Pancreas (tissue), 10 donors: ENCODE data around the gene CLDN22. TPM values are rescaled to one million over a fixed set of nuclear protein-coding genes. Genes with fewer than 3 reads are reported as not detected.
"Not testable (repeated sequence)": the region's sequence is repeated elsewhere in the genome, so short reads cannot be mapped to it uniquely, and the experiment has no call there.

Source experiments
- ATAC-seq, 4 donors: fragments of 200-7000 bp; cut with Tn5 transposase; one replicate each; pipeline versions ENCODE4 v1.8.0 to v1.9.1; 2020; ENCODE audit warnings: mild to moderate bottlenecking in 4 of 4, moderate library complexity in 4 of 4
- DNase-seq, 6 donors: peaks; one replicate each; pipeline ENCODE4 v3.0.0-alpha.2; 2020
- FAIRE-seq: peaks from 2 replicates; lab custom pipeline; 2012; peaks lifted over from hg19 to GRCh38; lab: Jason Lieb, UNC
- H3K27ac ChIP-seq, 4 donors: fragments of 200-600 bp; sonication (generic); 1 replicate in 3 of 4; 2 replicates in 1 of 4; pipeline versions ENCODE4 v1.5.0 to v1.8.0; 2020
- H3K27me3 ChIP-seq, 4 donors: fragments of 200-600 bp; one replicate each; pipeline ENCODE4 v1.8.0; 2021
- H3K36me3 ChIP-seq, 3 donors: fragments of 200-600 bp; sonication (generic) in 1 of 3; one replicate each; pipeline versions ENCODE4 v1.5.0 to v1.8.0; 2020 to 2021
- H3K4me1 ChIP-seq, 3 donors: fragments of 200-600 bp; one replicate each; pipeline ENCODE4 v1.8.0; 2021
- H3K4me3 ChIP-seq, 4 donors: fragments of 200-600 bp; sonication (generic) in 2 of 4; one replicate each; pipeline versions ENCODE4 v1.5.0 to v1.8.0; 2020 to 2021
- H3K9me3 ChIP-seq, 4 donors: fragments of 200-600 bp; one replicate each; pipeline ENCODE4 v1.8.0; 2021
- CTCF ChIP-seq, 4 donors: fragments of 200-600 bp; sonication (generic) in 3 of 4; IDR thresholded peaks; one replicate each; pipeline versions ENCODE4 v1.5.0 to v1.8.0; 2021; ENCODE audit warnings: antibody characterized with exemption in 4 of 4
- WGBS, 2 donors: extraction: QIAGEN DNeasy Blood & Tissue Kit; methylation state at CpG; one replicate each; pipeline ENCODE4 v1.1.7; 2013; 5-methylcytosine and 5-hydroxymethylcytosine counted together
- intact Hi-C, 3 donors: fragments of 100-400 bp; cut with DNase I; formaldehyde crosslinking; loops; one replicate each; pipeline versions ENCODE4 v1.11.1 to v1.14.2; 2022
- polyA plus RNA-seq, 2 donors: library from polyadenylated mRNA; stranded (reverse); fragments of 200-250 nt; gene quantifications; one replicate each; pipeline ENCODE4 v1.2.3, GENCODE V29; 2013
- total RNA-seq, 6 donors: library from RNA; stranded (reverse); fragmentation: NEBNext Ultra II Directional in 4 of 6; extraction: Animal tissue kit (Norgen Biotek cat#: 25700) in 4 of 6; gene quantifications; one replicate each; pipeline versions ENCODE4 v1.2.1 to v1.2.4, GENCODE V29; 2021 to 2023
- donor health status: healthy with polysubstance abuse.
- donor health status: DM: no; HTN: no; CAD: no; lungs with moderate emphysema.
- donor health status: DM: no; HTN: no; CAD: no.
- donor health status: control.
- donor health status: control.
- donor health status: Bipolar disorder and iron deficiency.
- donor health status: DM: yes; HTN: yes; CAD: no.
- donor health status: DM: no; HTN: no; CAD: no.
- donor health status: DM: no; HTN: no; CAD: no.
- donor health status: DM: yes; HTN: yes; CAD: no.

CLDN22 gene
- total and polyA plus RNA-seq, 8 donors = 0.02 TPM; not detected in 7

- H3K4me3 ChIP-seq = no peak overlapping the region
- intact Hi-C loops = no loop called here
- no peaks in the 10 kb centered on the region for H3K27me3 ChIP-seq
- no peaks in the 10 kb centered on the region for H3K9me3 ChIP-seq
- whole genome bisulfite sequencing, 2 donors = 68 to 84% methylated on average over 10 of the region's 10 CpGs
- no peaks in the 10 kb centered on the region for H3K36me3 ChIP-seq
- ATAC-seq (no peak), FAIRE-seq (no peak), DNase-seq (no peak)
- peaks cover 0 to 4% (median 0%) of the 10 kb centered on the region in 3 donors for H3K4me1 ChIP-seq
- no peak for TF ChIP-seq CTCF (IDR thresholded peaks at IDR 0.05)
- H3K27ac ChIP-seq = no peak overlapping the region
Measured at GRCh38 chr4:183329954-183330742, 10.1 kb upstream of the CLDN22 start.

GRCh38 chr4:183329244-183329643 lies 9.2 kb upstream of the CLDN22 start:
- Histone ChIP-seq H3K27me3 (no peaks in the 10 kb centered on the region), H3K4me3 (no peak overlapping the region), H3K36me3 (no peaks in the 10 kb centered on the region), H3K9me3 (no peaks in the 10 kb centered on the region), H3K4me1 (no peaks in the 10 kb centered on the region), H3K27ac (no peak overlapping the region)
- ATAC-seq (no peak), DNase-seq (no peak), FAIRE-seq (no peak)
- 86 to 95% methylated on average over 6 of the region's 6 CpGs for WGBS, 2 donors
- no peak for TF ChIP-seq CTCF (IDR thresholded peaks at IDR 0.05)
- intact Hi-C loops = no loop called here

- 46 to 48% methylated on average over 7 of the region's 7 CpGs for WGBS, 2 donors
- no peaks in the 10 kb centered on the region for H3K9me3 ChIP-seq
- intact Hi-C loops = no loop called here
- H3K27me3 ChIP-seq = no peaks in the 10 kb centered on the region
- DNase-seq = no peak
- H3K4me3 ChIP-seq = no peak overlapping the region
- peak in 1 of 4 donors; percentile 14 for ATAC-seq
- H3K36me3 ChIP-seq = no peaks in the 10 kb centered on the region
- no peaks in the 10 kb centered on the region for H3K4me1 ChIP-seq
- H3K27ac ChIP-seq = no peak overlapping the region
- TF ChIP-seq CTCF (IDR thresholded peaks at IDR 0.05) = no peak
- FAIRE-seq = no peak
Measured at GRCh38 chr4:183328832-183329231, 8.8 kb upstream of the CLDN22 start.

- Histone ChIP-seq H3K4me3 (no peak overlapping the region), H3K27ac (no peak overlapping the region), H3K9me3 (no peaks in the 10 kb centered on the region), H3K4me1 (no peaks in the 10 kb centered on the region), H3K27me3 (no peaks in the 10 kb centered on the region), H3K36me3 (no peaks in the 10 kb centered on the region)
- WGBS, 2 donors = 89 to 91% methylated on average over 7 of the region's 7 CpGs
- no peak for FAIRE-seq
- ATAC-seq = no peak
- intact Hi-C loops = no loop called here
- TF ChIP-seq CTCF (IDR thresholded peaks at IDR 0.05) = no peak
- DNase-seq = peak in 1 of 6 donors; percentile 38
Measured at GRCh38 chr4:183327827-183328226, 7.8 kb upstream of the CLDN22 start.

GRCh38 chr4:183326853-183327252 lies 6.8 kb upstream of the CLDN22 start:
- no peak for DNase-seq
- Histone ChIP-seq H3K4me1 (no peaks in the 10 kb centered on the region), H3K27me3 (no peaks in the 10 kb centered on the region), H3K4me3 (no peak overlapping the region), H3K36me3 (no peaks in the 10 kb centered on the region), H3K27ac (no peak overlapping the region), H3K9me3 (no peaks in the 10 kb centered on the region)
- no peak for TF ChIP-seq CTCF (IDR thresholded peaks at IDR 0.05)
- FAIRE-seq = no peak
- no peak for ATAC-seq
- WGBS, 2 donors = 45 to 80% methylated on average over 2 of the region's 2 CpGs
- intact Hi-C loops = no loop called here

- not testable (repeated sequence) for H3K9me3 ChIP-seq
Measured at GRCh38 chr4:183326387-183326786, 6.3 kb upstream of the CLDN22 start.

More at GRCh38 chr4:183326387-183326786, 6.3 kb upstream of the CLDN22 start:
- WGBS, 2 donors = 90 to 91% methylated on average over 6 of the region's 6 CpGs
- H3K36me3 ChIP-seq, H3K27ac ChIP-seq, intact Hi-C loops, H3K27me3 ChIP-seq, ATAC-seq, H3K4me1 ChIP-seq, FAIRE-seq, H3K4me3 ChIP-seq, DNase-seq: not testable (repeated sequence)
